Ascending aorta (tissue), 2 donors: ENCODE data around the gene CDCA5. TPM values are rescaled to one million over a fixed set of nuclear protein-coding genes. Genes with fewer than 3 reads are reported as not detected.

ENCODE experiments used
- DNase-seq, 2 donors: peaks; one replicate each; pipeline ENCODE4 v3.0.0-alpha.2; 2019; ENCODE audit warnings: low spot score in 2 of 2
- H3K27ac ChIP-seq, 2 donors: fragments of 200-600 bp; sonication (generic); one replicate each; pipeline ENCODE4 v1.5.1; 2016 to 2017; ENCODE audit warnings: mild to moderate bottlenecking in 1 of 2
- H3K27me3 ChIP-seq: fragments of 200-600 bp; sonication (generic); one replicate; pipeline ENCODE4 v1.5.1; 2017
- H3K36me3 ChIP-seq, 2 donors: fragments of 200-600 bp; sonication (generic); one replicate each; pipeline ENCODE4 v1.5.1; 2016
- H3K4me1 ChIP-seq, 2 donors: fragments of 200-600 bp; sonication (generic); one replicate each; pipeline ENCODE4 v1.5.1; 2016 to 2017; ENCODE audit warnings: mild to moderate bottlenecking in 1 of 2
- H3K4me3 ChIP-seq, 2 donors: fragments of 200-600 bp; sonication (generic); one replicate each; pipeline ENCODE4 v1.5.1; 2016 to 2017; ENCODE audit warnings: mild to moderate bottlenecking in 1 of 2
- H3K9me3 ChIP-seq, 2 donors: fragments of 200-600 bp; sonication (generic); one replicate each; pipeline ENCODE4 v1.5.1; 2016
- CTCF ChIP-seq, 3 experiments: fragments of 200-600 bp in 2 of 3; fragments of 450-650 bp in 1 of 3; sonication (generic) in 2 of 3; IDR thresholded peaks; one replicate each; pipeline ENCODE4 v1.5.1; 2016 to 2019; ENCODE audit warnings: antibody characterized with exemption in 3 of 3, mild to moderate bottlenecking in 1 of 3, moderate library complexity in 1 of 3
- intact Hi-C: fragments of 100-400 bp; cut with DNase I; formaldehyde crosslinking; loops from one replicate; pipeline ENCODE4 v1.15.1; 2023
- total RNA-seq: library from RNA; depleted of rRNA; stranded (reverse); fragments of >200 nt; gene quantifications from one replicate; pipeline ENCODE4 v1.1.0, GENCODE V29; 2016

The CDCA5 gene
- total RNA-seq, 1 donor from 2014 or later = not detected

DNA sequence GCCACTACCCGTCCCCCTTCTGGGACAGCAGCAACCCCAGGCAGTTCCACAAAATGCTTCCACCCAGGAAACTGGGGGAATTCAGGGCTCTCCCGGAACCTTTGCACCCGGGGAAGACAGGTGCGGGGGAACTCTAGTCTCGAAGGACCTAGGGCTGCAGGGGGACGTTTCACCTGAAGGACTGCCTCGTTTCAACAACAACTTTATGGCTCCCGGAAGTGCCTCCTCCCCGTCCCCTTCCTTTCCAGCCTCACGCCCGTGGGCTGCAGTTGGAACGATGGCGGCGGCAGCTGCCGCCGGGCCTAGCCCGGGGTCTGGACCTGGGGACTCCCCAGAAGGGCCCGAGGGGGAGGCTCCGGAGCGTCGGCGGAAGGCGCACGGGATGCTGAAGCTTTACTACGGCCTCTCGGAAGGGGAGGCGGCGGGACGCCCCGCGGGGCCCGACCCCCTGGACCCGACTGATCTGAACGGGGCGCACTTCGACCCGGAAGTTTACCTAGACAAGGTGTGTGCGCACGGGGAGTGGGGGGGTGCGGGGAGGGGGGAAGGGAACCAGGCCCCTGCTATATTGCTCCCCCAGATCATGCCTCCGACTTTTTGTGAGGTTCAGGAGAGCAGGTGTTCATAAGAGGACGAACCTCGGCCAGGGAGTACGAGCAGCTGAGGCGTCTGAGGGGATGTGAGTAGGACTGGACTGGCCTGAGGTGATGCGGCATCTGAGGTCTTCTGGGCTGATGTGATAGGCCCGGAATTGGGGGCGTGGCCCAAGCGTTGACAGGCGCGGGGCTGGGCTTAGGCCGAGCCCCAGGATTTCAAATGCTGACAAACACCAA is 12.3 kb upstream of the CDCA5 start, which contains the start of gene VPS51:
Gene VPS51, plus strand, starts transcription at position 241 of the 833 bp plus-strand sequence. Its CDS starts 37 bp downstream, at position 278.
- peak within 1 kb of the TSS; percentile 73 to 80 for H3K4me3 ChIP-seq
- no peaks in the 10 kb centered on the region for H3K9me3 ChIP-seq
- H3K36me3 ChIP-seq = peaks cover 0 to 5% of the 10 kb centered on the region in 2 donors
- TF ChIP-seq CTCF (IDR thresholded peaks at IDR 0.05) = peak in 1 of 3 experiments; percentile 20
- DNase-seq = peak; percentile 66 to 94
- H3K27ac ChIP-seq = peak within 1 kb of the TSS; percentile 86 to 95
- intact Hi-C loops = loop anchor here (1.0 to 5.0 kb wide), 5 partner anchors 12 to 179 kb away; partner anchors contain the start of genes ARL2, ATG2A, CDCA5 and SNX15
- peaks cover 3 to 15% of the 10 kb centered on the region in 2 donors for H3K4me1 ChIP-seq
- H3K27me3 ChIP-seq = no peaks in the 10 kb centered on the region

- Histone ChIP-seq H3K4me1 (peaks cover 3 to 15% of the 10 kb centered on the region in 2 donors), H3K36me3 (peaks cover 0 to 5% of the 10 kb centered on the region in 2 donors), H3K27ac (peak overlapping the region in 1 of 2 donors; percentile 95), H3K9me3 (no peaks in the 10 kb centered on the region), H3K27me3 (no peaks in the 10 kb centered on the region), H3K4me3 (peak overlapping the region; percentile 73 to 80)
- no peak for TF ChIP-seq CTCF (IDR thresholded peaks at IDR 0.05)
- DNase-seq = no peak
- intact Hi-C loops = loop anchor here (5.0 kb wide), 2 partner anchors 83 to 178 kb away; partner anchors contain the start of genes ARL2 and ATG2A
These were observed 11.6 kb upstream of the CDCA5 start for GRCh38 chr11:65095427-65095826.

GRCh38 chr11:65090628-65091027 is 6.8 kb upstream of the CDCA5 start:
- DNase-seq = no peak

DNA sequence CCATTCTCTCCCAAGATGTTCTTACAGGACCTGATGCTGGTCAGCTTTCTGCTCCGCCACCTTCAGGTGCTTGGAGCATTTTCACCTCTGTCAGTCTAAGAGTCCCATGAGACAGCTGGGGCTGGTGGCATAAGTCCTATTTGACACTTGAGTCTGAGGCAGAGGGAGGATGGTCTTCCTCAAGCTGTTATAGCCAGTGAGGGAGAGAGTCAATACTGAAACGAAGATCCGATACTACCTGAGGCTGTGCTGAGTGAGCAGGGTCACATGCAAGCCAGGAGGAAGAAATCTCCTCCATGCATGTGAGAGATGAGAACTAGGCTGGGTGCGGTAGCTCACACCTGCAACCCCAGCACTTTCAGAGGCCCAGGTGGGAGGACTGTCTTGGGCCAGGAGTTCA is 5.8 kb upstream of the CDCA5 start:
- no peak for TF ChIP-seq CTCF (IDR thresholded peaks at IDR 0.05)
- Histone ChIP-seq H3K4me3 (no peak overlapping the region), H3K36me3 (peaks cover 28 to 43% of the 10 kb centered on the region in 2 donors), H3K27ac (no peak overlapping the region), H3K9me3 (no peaks in the 10 kb centered on the region), H3K4me1 (peaks cover 8 to 9% of the 10 kb centered on the region in 2 donors), H3K27me3 (no peaks in the 10 kb centered on the region)
- intact Hi-C loops = loop anchor here (10.0 kb wide), 1 partner anchor 285 kb away; the partner anchor contains the start of gene MAP4K2
- DNase-seq = no peak

More at GRCh38 chr11:65090628-65091027, 6.8 kb upstream of the CDCA5 start:
- Histone ChIP-seq H3K4me1 (peaks cover 0 to 1% of the 10 kb centered on the region in 2 donors), H3K27me3 (no peaks in the 10 kb centered on the region), H3K36me3 (peaks cover 25 to 39% of the 10 kb centered on the region in 2 donors), H3K27ac (no peak overlapping the region), H3K4me3 (no peak overlapping the region), H3K9me3 (no peaks in the 10 kb centered on the region)
- TF ChIP-seq CTCF (IDR thresholded peaks at IDR 0.05) = no peak
- intact Hi-C loops = no loop called here

DNA sequence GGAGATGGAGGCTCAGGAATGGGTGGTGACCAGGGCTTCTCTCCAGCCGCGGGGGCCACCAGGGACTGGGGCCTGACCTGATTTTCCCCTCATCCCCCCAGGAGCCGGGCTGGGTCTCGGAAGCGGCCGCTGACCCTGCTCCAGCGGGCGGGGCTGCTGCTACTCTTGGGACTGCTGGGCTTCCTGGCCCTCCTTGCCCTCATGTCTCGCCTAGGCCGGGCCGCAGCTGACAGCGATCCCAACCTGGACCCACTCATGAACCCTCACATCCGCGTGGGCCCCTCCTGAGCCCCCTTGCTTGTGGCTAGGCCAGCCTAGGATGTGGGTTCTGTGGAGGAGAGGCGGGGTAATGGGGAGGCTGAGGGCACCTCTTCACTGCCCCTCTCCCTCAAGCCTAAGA is 4.0 kb upstream of the CDCA5 start:
- DNase-seq = no peak
- H3K4me3 ChIP-seq = no peak overlapping the region
- H3K9me3 ChIP-seq = no peaks in the 10 kb centered on the region
- no peak for TF ChIP-seq CTCF (IDR thresholded peaks at IDR 0.05)
- H3K36me3 ChIP-seq = peaks cover 28 to 43% of the 10 kb centered on the region in 2 donors
- H3K27ac ChIP-seq = no peak overlapping the region
- H3K4me1 ChIP-seq = peaks cover 10% of the 10 kb centered on the region in 2 donors
- intact Hi-C loops = loop anchor here (10.0 kb wide), 1 partner anchor 283 kb away; the partner anchor contains the start of gene MAP4K2
- no peaks in the 10 kb centered on the region for H3K27me3 ChIP-seq
